RWPE2 (cell line): ENCODE measurements around the gene CFAP46.
"Not testable (repeated sequence)": the region's sequence is repeated elsewhere in the genome, so short reads cannot be mapped to it uniquely, and the experiment has no call there.

Source experiments
- ATAC-seq: fragments of 200-7000 bp; cut with Tn5 transposase; 3 replicates; pipeline ENCODE4 v1.9.1; 2021; ENCODE audit warnings: low read depth
- DNase-seq: peaks from one replicate; pipeline ENCODE4 v3.0.0-alpha.2; 2020; ENCODE audit warnings: low spot score
- H3K27ac ChIP-seq: fragments of 450-650 bp; 2 replicates; pipeline ENCODE4 v1.5.1; 2017; ENCODE audit warnings: mild to moderate bottlenecking; ENCODE audit not compliant: poor library complexity, severe bottlenecking
- H3K27me3 ChIP-seq: fragments of 250-450 bp; sonication (Bioruptor Pico); 2 replicates; pipeline ENCODE4 v1.5.1; 2021; ENCODE audit warnings: mild to moderate bottlenecking, moderate library complexity; ENCODE audit not compliant: insufficient read depth, poor library complexity, severe bottlenecking
- H3K36me3 ChIP-seq: fragments of 250-450 bp; sonication (Bioruptor Pico); 2 replicates; pipeline ENCODE4 v1.5.1; 2020; ENCODE audit warnings: low read depth, mild to moderate bottlenecking, moderate library complexity
- H3K4me1 ChIP-seq: fragments of 250-450 bp; sonication (Bioruptor Pico); 2 replicates; pipeline ENCODE4 v1.5.1; 2021; ENCODE audit warnings: mild to moderate bottlenecking, moderate library complexity; ENCODE audit not compliant: insufficient read depth, poor library complexity, severe bottlenecking
- H3K4me3 ChIP-seq: fragments of 250-450 bp; sonication (Bioruptor Pico); 2 replicates; pipeline ENCODE4 v1.5.1; 2021; ENCODE audit warnings: mild to moderate bottlenecking, moderate library complexity; ENCODE audit not compliant: severe bottlenecking
- H3K9me3 ChIP-seq: fragments of 250-450 bp; sonication (Bioruptor Pico); 2 replicates; pipeline ENCODE4 v1.5.1; 2021; ENCODE audit warnings: mild to moderate bottlenecking, moderate library complexity; ENCODE audit not compliant: severe bottlenecking
- CTCF ChIP-seq: fragments of 450-650 bp; IDR thresholded peaks from one replicate; pipeline ENCODE4 v1.5.1; 2017; ENCODE audit warnings: mild to moderate bottlenecking, moderate library complexity; ENCODE audit not compliant: poor library complexity, severe bottlenecking

Gene CFAP46

GRCh38 chr10:132793213-132793612 is 149.2 kb downstream of the CFAP46 start:
- no peak overlapping the region for H3K4me3 ChIP-seq
- no peak for TF ChIP-seq CTCF
- ATAC-seq = no peak
- no peak for DNase-seq
- no peaks in the 10 kb centered on the region for H3K36me3 ChIP-seq
- no peaks in the 10 kb centered on the region for H3K4me1 ChIP-seq
- H3K9me3 ChIP-seq = no peaks in the 10 kb centered on the region
- no peak overlapping the region for H3K27ac ChIP-seq
- peaks cover 32% of the 10 kb centered on the region for H3K27me3 ChIP-seq

- Histone ChIP-seq H3K27me3 (peaks cover 36% of the 10 kb centered on the region), H3K4me3 (no peak overlapping the region), H3K4me1 (no peaks in the 10 kb centered on the region), H3K27ac (no peak overlapping the region), H3K36me3 (no peaks in the 10 kb centered on the region), H3K9me3 (no peaks in the 10 kb centered on the region)
- DNase-seq (no peak), ATAC-seq (no peak)
- TF ChIP-seq CTCF = no peak
These were observed 149.6 kb downstream of the CFAP46 start for GRCh38 chr10:132792796-132793195.

- not testable (repeated sequence) for H3K27ac ChIP-seq, ATAC-seq, H3K36me3 ChIP-seq, H3K4me3 ChIP-seq, H3K9me3 ChIP-seq, H3K4me1 ChIP-seq, DNase-seq
- H3K27me3 ChIP-seq = peaks cover 42% of the 10 kb centered on the region
These were observed 150.3 kb downstream of the CFAP46 start for GRCh38 chr10:132792099-132792498.

- Histone ChIP-seq H3K4me1 (no peaks in the 10 kb centered on the region), H3K4me3 (no peak overlapping the region), H3K36me3 (no peaks in the 10 kb centered on the region), H3K27ac (no peak overlapping the region), H3K27me3 (peaks cover 51% of the 10 kb centered on the region), H3K9me3 (no peaks in the 10 kb centered on the region)
- no peak for TF ChIP-seq CTCF
- DNase-seq (no peak), ATAC-seq (no peak)
These were observed 151.2 kb downstream of the CFAP46 start for GRCh38 chr10:132790934-132791829.

- H3K9me3 ChIP-seq = no peaks in the 10 kb centered on the region
- H3K27me3 ChIP-seq = peaks cover 51% of the 10 kb centered on the region
- ATAC-seq (no peak; the same call in 2 of the 3 replicates), DNase-seq (no peak)
- H3K27ac ChIP-seq = no peak overlapping the region
- no peak overlapping the region for H3K4me3 ChIP-seq
- no peaks in the 10 kb centered on the region for H3K36me3 ChIP-seq
- H3K4me1 ChIP-seq = no peaks in the 10 kb centered on the region
- TF ChIP-seq CTCF = no peak
These were observed 151.9 kb downstream of the CFAP46 start for GRCh38 chr10:132790470-132790869.
